Calu3 (cell line): ENCODE measurements around the gene DNAJB14. TPM values are rescaled to one million over a fixed set of nuclear protein-coding genes. Genes with fewer than 3 reads are reported as not detected.

Source experiments
- BruUV-seq: library from RNA; stranded (reverse); fragments of 400-500 nt; replicated peaks from 2 replicates; lab custom pipeline; 2021; lab: Mats Ljungman, UMichigan
- CTCF ChIA-PET: fragments of 300-600 bp; sonication (Branson Sonifier 250); formaldehyde crosslinking; loops from one replicate; lab custom pipeline; 2022; ENCODE audit warnings: antibody characterized with exemption; lab: Charles Lee
- DNase-seq: peaks from one replicate; pipeline ENCODE4 v3.0.0; 2022
- H3K27ac Mint-ChIP-seq: one replicate; pipeline ENCODE4 v1.8.0; 2022; ENCODE audit warnings: mixed read lengths; ENCODE audit not compliant: unreplicated experiment
- H3K27me3 Mint-ChIP-seq: one replicate; pipeline ENCODE4 v1.8.0; 2022; ENCODE audit warnings: mixed read lengths; ENCODE audit not compliant: unreplicated experiment
- H3K36me3 Mint-ChIP-seq: one replicate; pipeline ENCODE4 v1.8.0; 2022; ENCODE audit warnings: mild to moderate bottlenecking, moderate library complexity, mixed read lengths; ENCODE audit not compliant: insufficient read depth, unreplicated experiment
- H3K4me1 Mint-ChIP-seq: one replicate; pipeline ENCODE4 v1.8.0; 2022; ENCODE audit warnings: mild to moderate bottlenecking, low read depth, mixed read lengths; ENCODE audit not compliant: unreplicated experiment
- H3K4me3 Mint-ChIP-seq: one replicate; pipeline ENCODE4 v1.8.0; 2022; ENCODE audit warnings: mild to moderate bottlenecking, low read depth, moderate library complexity, mixed read lengths; ENCODE audit not compliant: unreplicated experiment
- H3K9me3 Mint-ChIP-seq: one replicate; pipeline ENCODE4 v1.8.0; 2022; ENCODE audit warnings: low read depth, mixed read lengths; ENCODE audit not compliant: unreplicated experiment
- intact Hi-C: fragments of 100-400 bp; cut with micrococcal nuclease; formaldehyde crosslinking; loops from one replicate; pipeline ENCODE4 v1.10.0; 2022; ENCODE audit not compliant: unreplicated experiment
- total RNA-seq: library from RNA; stranded (reverse); gene quantifications from 2 replicates; pipeline ENCODE4 v1.2.3, GENCODE V29; 2022
- TF ChIP-seq, protein P1 (sequence below): fragments of 200-600 bp; IDR thresholded peaks from one replicate; pipeline ENCODE4 v1.8.0; 2022; ENCODE audit warnings: antibody characterized with exemption; ENCODE audit not compliant: unreplicated experiment

The DNAJB14 gene
- total RNA-seq, 1 experiment from 2014 or later, result 35.4 TPM

DNA sequence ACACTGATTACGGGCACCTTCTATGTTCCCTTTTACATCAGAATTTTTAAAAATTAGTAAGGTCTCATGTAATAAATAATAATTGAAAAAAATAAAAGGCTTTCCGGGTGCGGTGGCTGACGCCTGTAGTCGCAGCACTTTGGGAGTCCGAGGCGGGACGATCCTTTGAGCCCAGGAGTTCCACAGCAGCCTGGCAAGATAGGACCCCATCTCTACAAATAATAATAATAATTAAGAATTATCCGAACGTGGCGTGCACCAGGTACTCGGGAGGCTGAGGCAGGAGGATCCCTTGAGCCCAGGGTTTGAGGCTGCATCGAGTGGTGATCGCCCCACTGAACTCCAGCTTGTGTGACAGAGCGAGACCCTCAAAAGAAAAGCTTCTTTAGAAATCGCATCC, 51.4 kb downstream of the DNAJB14 start:
- DNase-seq, result no peak
- intact Hi-C loops, result loop anchor here (5.0 kb wide), 1 partner anchor 52 kb away; the partner anchor contains the start of gene DNAJB14
- peaks cover 8% of the 10 kb centered on the region for H3K4me1 Mint-ChIP-seq
- TF ChIP-seq, protein P1, sequence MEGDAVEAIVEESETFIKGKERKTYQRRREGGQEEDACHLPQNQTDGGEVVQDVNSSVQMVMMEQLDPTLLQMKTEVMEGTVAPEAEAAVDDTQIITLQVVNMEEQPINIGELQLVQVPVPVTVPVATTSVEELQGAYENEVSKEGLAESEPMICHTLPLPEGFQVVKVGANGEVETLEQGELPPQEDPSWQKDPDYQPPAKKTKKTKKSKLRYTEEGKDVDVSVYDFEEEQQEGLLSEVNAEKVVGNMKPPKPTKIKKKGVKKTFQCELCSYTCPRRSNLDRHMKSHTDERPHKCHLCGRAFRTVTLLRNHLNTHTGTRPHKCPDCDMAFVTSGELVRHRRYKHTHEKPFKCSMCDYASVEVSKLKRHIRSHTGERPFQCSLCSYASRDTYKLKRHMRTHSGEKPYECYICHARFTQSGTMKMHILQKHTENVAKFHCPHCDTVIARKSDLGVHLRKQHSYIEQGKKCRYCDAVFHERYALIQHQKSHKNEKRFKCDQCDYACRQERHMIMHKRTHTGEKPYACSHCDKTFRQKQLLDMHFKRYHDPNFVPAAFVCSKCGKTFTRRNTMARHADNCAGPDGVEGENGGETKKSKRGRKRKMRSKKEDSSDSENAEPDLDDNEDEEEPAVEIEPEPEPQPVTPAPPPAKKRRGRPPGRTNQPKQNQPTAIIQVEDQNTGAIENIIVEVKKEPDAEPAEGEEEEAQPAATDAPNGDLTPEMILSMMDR, result no peak
- H3K27ac Mint-ChIP-seq, result peak overlapping the region; percentile 86
- H3K4me3 Mint-ChIP-seq, result peak overlapping the region; percentile 85
- H3K36me3 Mint-ChIP-seq, result peaks cover 16% of the 10 kb centered on the region
- no peaks in the 10 kb centered on the region for H3K9me3 Mint-ChIP-seq
- CTCF ChIA-PET, result interaction anchor here (1.2 kb wide), 1 partner anchor 171 kb away, joined by 3 read pairs; no protein-coding TSS in a partner anchor
- no peaks in the 10 kb centered on the region for H3K27me3 Mint-ChIP-seq
- BruUV-seq, result no TSS peak

DNA sequence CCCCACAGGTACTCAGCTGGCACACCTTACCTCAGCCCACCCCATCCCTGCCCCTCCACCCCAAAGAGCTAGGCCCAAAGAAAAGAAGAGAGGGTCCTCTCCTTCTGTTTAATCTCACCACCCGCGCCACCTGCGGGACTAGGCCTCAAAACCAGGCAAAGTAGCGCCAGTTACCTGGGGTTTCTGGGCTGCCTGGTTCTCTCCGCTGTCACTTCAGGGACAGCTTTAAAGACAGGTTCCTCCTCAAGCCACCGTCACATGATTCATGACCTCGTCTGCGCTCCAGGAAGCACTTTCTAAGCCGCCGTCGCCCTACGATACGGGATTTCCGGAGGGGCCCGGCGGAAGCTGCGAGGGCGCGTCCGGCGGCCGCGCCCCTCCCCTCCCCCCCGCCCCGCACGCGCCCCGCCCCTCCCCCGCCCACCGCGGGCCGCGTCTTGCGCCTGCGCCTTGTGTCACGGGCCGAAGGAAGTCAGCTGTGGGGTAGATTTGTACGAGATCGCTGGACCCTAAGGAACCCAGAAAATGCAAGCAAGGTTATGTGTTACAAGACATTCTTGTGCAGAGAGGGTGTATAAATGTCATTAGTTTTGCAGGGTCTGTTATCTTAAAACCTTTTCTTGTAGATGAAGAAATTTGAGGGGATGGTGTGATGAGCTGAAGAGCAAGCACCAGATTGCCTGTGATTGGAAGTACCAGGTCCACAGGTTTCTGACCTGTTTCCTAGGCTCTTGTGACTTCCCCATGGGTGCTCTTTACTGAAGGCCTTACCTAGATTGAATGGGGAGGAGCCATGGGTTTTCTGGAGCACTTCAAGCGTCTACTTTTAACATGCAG, 52.0 kb downstream of the DNAJB14 start, which contains the start of gene LAMTOR3:
Gene LAMTOR3 (minus strand): TSS at position 267 of the 837 bp plus-strand sequence. CDS start 464 bp downstream, outside the sequence.
- Mint-ChIP-seq H3K9me3 (no peaks in the 10 kb centered on the region), H3K27me3 (no peaks in the 10 kb centered on the region), H3K27ac (peak within 1 kb of the TSS; percentile 86), H3K4me3 (peak within 1 kb of the TSS; percentile 85), H3K36me3 (peaks cover 16% of the 10 kb centered on the region), H3K4me1 (peaks cover 8% of the 10 kb centered on the region)
- BruUV-seq, result no TSS peak
- DNase-seq, result peak; percentile 81
- CTCF ChIA-PET, result interaction anchor here (1.2 to 1.4 kb wide), 2 partner anchors 15 to 170 kb away, joined by 3 read pairs; no protein-coding TSS in a partner anchor
- intact Hi-C loops, result no loop called here
- TF ChIP-seq, protein P1, result no peak

DNA sequence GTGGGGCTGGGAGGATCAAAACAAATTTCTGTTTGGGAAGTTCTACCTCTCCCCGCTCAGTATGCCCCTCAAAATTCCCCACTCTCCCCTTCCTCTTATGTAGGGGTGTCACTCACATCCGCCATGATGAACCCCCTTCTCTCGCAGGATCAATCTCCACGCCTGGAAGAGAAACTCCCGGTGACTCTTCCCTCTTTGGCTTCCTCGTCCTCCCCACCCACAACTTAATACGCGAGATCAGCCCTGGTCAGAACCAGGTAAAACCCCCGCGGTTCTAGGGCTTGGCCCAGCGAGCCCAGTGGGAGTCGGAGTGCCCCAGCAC, 52.6 kb downstream of the DNAJB14 start:
- intact Hi-C loops, result no loop called here
- Mint-ChIP-seq H3K4me3 (peak overlapping the region; percentile 85), H3K27me3 (no peaks in the 10 kb centered on the region), H3K9me3 (no peaks in the 10 kb centered on the region), H3K27ac (peak overlapping the region; percentile 86), H3K4me1 (peaks cover 8% of the 10 kb centered on the region), H3K36me3 (peaks cover 16% of the 10 kb centered on the region)
- CTCF ChIA-PET, result interaction anchor here (1.4 kb wide), 1 partner anchor 14 kb away, joined by 3 read pairs; no protein-coding TSS in a partner anchor
- TF ChIP-seq, protein P1, result no peak
- DNase-seq, result no peak
- BruUV-seq, result no TSS peak

DNA sequence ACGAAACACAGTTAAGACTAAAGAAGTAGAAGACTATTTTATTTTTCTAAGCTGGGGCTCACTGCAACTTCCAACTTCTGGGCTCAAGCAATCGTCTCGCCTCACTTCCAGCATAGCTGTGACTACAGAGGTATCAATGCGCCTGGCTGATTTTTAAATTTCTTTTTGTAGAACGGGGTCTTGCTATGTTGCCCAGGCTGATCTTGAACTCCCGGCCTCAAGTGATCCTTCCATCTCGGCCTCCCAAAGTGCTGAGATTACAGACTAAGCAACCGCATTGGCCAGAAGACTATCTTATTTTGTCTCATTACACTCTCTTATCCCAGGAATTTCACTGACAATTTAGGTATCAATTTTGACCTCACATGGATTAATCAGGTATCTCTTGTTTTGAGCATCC, 53.4 kb downstream of the DNAJB14 start:
- Mint-ChIP-seq H3K4me1 (peaks cover 8% of the 10 kb centered on the region), H3K4me3 (peak overlapping the region; percentile 85), H3K27ac (peak overlapping the region; percentile 86), H3K9me3 (no peaks in the 10 kb centered on the region), H3K36me3 (peaks cover 16% of the 10 kb centered on the region), H3K27me3 (no peaks in the 10 kb centered on the region)
- BruUV-seq, result no TSS peak
- TF ChIP-seq, protein P1, result no peak
- CTCF ChIA-PET, result interaction anchor here (0.7 kb wide), 1 partner anchor 410 kb away, joined by 3 read pairs; no protein-coding TSS in a partner anchor
- intact Hi-C loops, result no loop called here
- DNase-seq, result no peak
